ENCODE measurements around the gene KLHL29.
A peak's percentile ranks its signal among the peaks of the same experiment; 100 is the strongest.

Gene KLHL29

DNA sequence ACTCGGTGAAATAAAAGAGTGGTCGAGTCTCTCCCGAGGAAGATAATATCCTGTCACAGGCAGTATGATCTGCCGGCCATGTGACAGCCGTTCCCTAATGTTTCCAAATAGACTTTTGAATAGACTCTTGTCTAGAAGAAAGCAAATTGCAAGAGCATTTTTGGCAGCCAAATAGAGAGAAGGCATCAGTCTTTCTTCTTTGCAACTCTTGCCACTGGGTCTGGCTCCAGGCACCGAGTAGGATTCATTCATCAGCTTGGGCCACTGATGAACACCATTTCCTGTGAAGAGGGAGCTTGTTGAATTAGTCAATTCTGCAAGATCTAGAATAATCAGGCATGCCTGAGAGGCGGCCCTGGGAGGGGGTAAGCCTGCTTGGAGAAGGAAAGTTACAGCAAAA, 165.6 kb downstream of the KLHL29 start:
- Histone ChIP-seq H3K27ac (ENCODE audit: low read depth in 2 of 2, low read length in 2 of 2) (no peak overlapping the region), H3K4me1 (ENCODE audit: control insufficient read depth in 2 of 2, insufficient read depth in 2 of 2, low read length in 2 of 2) (no peaks in the 10 kb centered on the region), H3K4me3 (ENCODE audit: low read length in 2 of 2) (no peak overlapping the region), H3K9me3 (ENCODE audit: control insufficient read depth in 2 of 2, low read length in 2 of 2) (no peaks in the 10 kb centered on the region), H3K36me3 (ENCODE audit: control insufficient read depth in 2 of 2, insufficient read depth in 2 of 2, low read length in 2 of 2) (no peaks in the 10 kb centered on the region), H3K27me3 (ENCODE audit: control insufficient read depth in 2 of 2, insufficient read depth in 2 of 2, low read length in 2 of 2) (no peaks in the 10 kb centered on the region), H3K9ac (ENCODE audit: low read depth in 1 of 2, low read length in 2 of 2) (no peak overlapping the region)

DNA sequence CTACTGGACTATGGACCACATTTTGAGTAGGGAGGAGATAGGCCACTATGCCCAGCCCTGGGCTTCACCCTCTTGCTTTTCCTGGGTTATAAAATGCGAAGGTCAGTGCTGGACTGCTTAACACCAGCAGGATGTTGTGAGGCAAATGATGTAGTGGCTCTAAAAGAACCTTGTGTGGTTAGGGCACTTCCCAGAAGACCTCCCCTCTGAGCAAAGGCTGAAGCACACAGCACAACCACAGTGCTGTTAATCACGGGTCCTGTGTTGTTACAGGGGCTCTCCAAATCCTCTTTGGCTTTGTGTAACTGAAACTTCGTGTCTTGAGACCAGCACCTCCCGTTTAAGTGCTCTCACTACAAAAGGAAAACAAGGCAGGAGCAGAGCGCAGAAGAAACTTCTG, 166.9 kb downstream of the KLHL29 start:
- no peaks in the 10 kb centered on the region for H3K36me3 ChIP-seq (ENCODE audit: control insufficient read depth in 2 of 2, insufficient read depth in 2 of 2, low read length in 2 of 2)
- H3K4me3 ChIP-seq (ENCODE audit: low read length in 2 of 2), result no peak overlapping the region
- H3K9ac ChIP-seq (ENCODE audit: low read depth in 1 of 2, low read length in 2 of 2), result no peak overlapping the region
- no peak overlapping the region for H3K27ac ChIP-seq (ENCODE audit: low read depth in 2 of 2, low read length in 2 of 2)
- no peaks in the 10 kb centered on the region for H3K4me1 ChIP-seq (ENCODE audit: control insufficient read depth in 2 of 2, insufficient read depth in 2 of 2, low read length in 2 of 2)
- no peaks in the 10 kb centered on the region for H3K27me3 ChIP-seq (ENCODE audit: control insufficient read depth in 2 of 2, insufficient read depth in 2 of 2, low read length in 2 of 2)
- no peaks in the 10 kb centered on the region for H3K9me3 ChIP-seq (ENCODE audit: control insufficient read depth in 2 of 2, low read length in 2 of 2)

DNA sequence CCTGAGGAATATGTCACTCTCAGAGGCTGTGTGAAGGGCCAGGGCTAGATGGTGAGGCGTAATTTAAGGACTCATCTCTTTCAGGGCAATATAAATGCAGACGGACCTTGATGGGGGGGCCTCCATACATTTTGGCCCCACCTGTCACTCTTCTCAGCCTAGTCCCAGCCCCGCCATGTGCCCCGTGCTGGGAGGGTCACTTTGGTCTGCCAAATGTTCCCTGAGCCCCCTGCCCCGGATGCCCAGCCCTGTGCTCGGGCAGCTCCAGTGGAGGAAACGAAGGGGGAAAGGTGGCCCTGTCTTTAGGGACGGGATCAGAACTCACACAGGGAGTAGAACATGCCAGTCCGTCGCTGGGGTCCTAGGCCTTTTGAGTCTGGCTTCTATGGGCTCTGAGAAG, 168.6 kb downstream of the KLHL29 start:
- Histone ChIP-seq H3K9ac (ENCODE audit: low read depth in 1 of 2, low read length in 2 of 2) (no peak overlapping the region), H3K36me3 (ENCODE audit: control insufficient read depth in 2 of 2, insufficient read depth in 2 of 2, low read length in 2 of 2) (no peaks in the 10 kb centered on the region), H3K27ac (ENCODE audit: low read depth in 2 of 2, low read length in 2 of 2) (peak overlapping the region in 1 of 2 donors; percentile 34), H3K4me1 (ENCODE audit: control insufficient read depth in 2 of 2, insufficient read depth in 2 of 2, low read length in 2 of 2) (no peaks in the 10 kb centered on the region), H3K9me3 (ENCODE audit: control insufficient read depth in 2 of 2, low read length in 2 of 2) (no peaks in the 10 kb centered on the region), H3K4me3 (ENCODE audit: low read length in 2 of 2) (no peak overlapping the region), H3K27me3 (ENCODE audit: control insufficient read depth in 2 of 2, insufficient read depth in 2 of 2, low read length in 2 of 2) (no peaks in the 10 kb centered on the region)

DNA sequence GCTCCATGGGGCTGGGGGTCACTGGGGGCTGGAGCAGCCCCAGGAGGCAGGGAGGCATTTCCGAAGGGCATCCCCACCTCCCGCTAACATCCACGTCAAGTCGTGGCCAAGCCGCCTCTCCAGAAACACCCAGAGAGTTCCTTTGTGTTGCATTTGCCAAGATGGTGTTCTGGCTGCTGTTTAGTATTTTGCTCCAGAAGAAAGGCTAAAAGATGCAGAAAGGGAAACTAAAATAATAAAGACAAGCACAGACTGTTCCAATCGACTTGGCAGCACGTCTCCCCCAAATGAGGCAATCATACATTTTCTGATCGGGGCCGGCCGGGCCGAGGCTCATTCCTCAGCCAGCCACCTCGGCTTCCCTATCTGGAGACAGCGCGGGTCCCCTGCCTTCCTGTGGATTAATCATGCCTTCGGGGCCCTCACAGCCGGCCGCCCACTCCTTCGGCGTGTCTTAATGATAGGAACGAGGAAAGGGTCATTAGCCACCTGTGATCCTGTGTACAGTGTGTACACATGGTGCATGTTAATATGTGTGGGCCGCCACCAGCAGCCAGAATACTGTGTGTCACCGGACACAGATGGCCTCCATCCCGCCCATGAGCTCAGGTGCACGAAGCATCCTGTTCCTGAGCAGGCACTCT, 169.2 kb downstream of the KLHL29 start:
- H3K9me3 ChIP-seq (ENCODE audit: control insufficient read depth in 2 of 2, low read length in 2 of 2), result no peaks in the 10 kb centered on the region
- H3K36me3 ChIP-seq (ENCODE audit: control insufficient read depth in 2 of 2, insufficient read depth in 2 of 2, low read length in 2 of 2), result no peaks in the 10 kb centered on the region
- no peaks in the 10 kb centered on the region for H3K4me1 ChIP-seq (ENCODE audit: control insufficient read depth in 2 of 2, insufficient read depth in 2 of 2, low read length in 2 of 2)
- H3K4me3 ChIP-seq (ENCODE audit: low read length in 2 of 2), result no peak overlapping the region
- H3K9ac ChIP-seq (ENCODE audit: low read depth in 1 of 2, low read length in 2 of 2), result no peak overlapping the region
- H3K27me3 ChIP-seq (ENCODE audit: control insufficient read depth in 2 of 2, insufficient read depth in 2 of 2, low read length in 2 of 2), result no peaks in the 10 kb centered on the region
- H3K27ac ChIP-seq (ENCODE audit: low read depth in 2 of 2, low read length in 2 of 2), result peak overlapping the region in 1 of 2 donors; percentile 34

DNA sequence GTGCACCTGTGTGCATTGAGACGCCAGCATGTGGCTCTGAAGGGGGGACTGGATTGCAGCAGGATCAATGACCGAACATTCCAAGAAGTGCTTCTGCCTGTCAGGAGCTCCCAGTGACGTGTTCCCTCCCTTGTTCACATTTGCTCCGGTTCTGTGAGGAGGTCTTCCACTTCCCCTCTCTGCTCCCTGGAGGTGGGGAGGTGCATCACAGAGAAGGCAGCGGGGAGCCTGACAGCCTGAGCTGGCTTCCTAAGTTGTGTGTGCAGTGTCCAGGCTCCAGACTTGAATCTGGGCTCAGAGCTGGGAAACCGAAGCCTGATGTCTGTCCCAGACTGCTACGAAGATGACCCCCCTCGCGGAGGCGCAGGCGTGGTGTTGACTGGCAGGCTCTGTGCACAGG, 171.0 kb downstream of the KLHL29 start:
- no peaks in the 10 kb centered on the region for H3K36me3 ChIP-seq (ENCODE audit: control insufficient read depth in 2 of 2, insufficient read depth in 2 of 2, low read length in 2 of 2)
- H3K4me3 ChIP-seq (ENCODE audit: low read length in 2 of 2), result no peak overlapping the region
- H3K9me3 ChIP-seq (ENCODE audit: control insufficient read depth in 2 of 2, low read length in 2 of 2), result no peaks in the 10 kb centered on the region
- H3K27me3 ChIP-seq (ENCODE audit: control insufficient read depth in 2 of 2, insufficient read depth in 2 of 2, low read length in 2 of 2), result no peaks in the 10 kb centered on the region
- H3K4me1 ChIP-seq (ENCODE audit: control insufficient read depth in 2 of 2, insufficient read depth in 2 of 2, low read length in 2 of 2), result no peaks in the 10 kb centered on the region
- no peak overlapping the region for H3K9ac ChIP-seq (ENCODE audit: low read depth in 1 of 2, low read length in 2 of 2)
- H3K27ac ChIP-seq (ENCODE audit: low read depth in 2 of 2, low read length in 2 of 2), result no peak overlapping the region

DNA sequence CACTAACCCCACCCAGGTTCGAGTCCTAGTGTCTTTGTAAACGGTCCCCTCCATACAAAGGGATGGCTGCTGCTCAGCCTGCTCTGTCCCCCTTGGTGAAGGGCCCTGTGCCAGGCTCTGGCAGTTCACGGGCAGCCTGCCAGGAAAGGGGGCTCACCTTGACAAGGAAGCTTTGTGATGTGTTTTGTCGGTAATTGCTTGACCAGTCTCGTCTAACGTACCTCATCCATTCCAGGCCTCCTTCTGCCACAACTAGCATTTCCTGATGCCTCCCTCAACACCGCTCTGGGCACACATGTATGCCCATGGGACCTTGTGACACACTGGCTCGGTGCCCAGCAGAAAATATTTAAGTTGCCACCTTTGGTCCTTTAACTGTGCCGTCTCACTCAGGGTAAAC, 171.9 kb downstream of the KLHL29 start:
- H3K36me3 ChIP-seq (ENCODE audit: control insufficient read depth in 2 of 2, insufficient read depth in 2 of 2, low read length in 2 of 2), result no peaks in the 10 kb centered on the region
- H3K27me3 ChIP-seq (ENCODE audit: control insufficient read depth in 2 of 2, insufficient read depth in 2 of 2, low read length in 2 of 2), result no peaks in the 10 kb centered on the region
- H3K9me3 ChIP-seq (ENCODE audit: control insufficient read depth in 2 of 2, low read length in 2 of 2), result no peaks in the 10 kb centered on the region
- H3K4me3 ChIP-seq (ENCODE audit: low read length in 2 of 2), result no peak overlapping the region
- H3K4me1 ChIP-seq (ENCODE audit: control insufficient read depth in 2 of 2, insufficient read depth in 2 of 2, low read length in 2 of 2), result no peaks in the 10 kb centered on the region
- H3K27ac ChIP-seq (ENCODE audit: low read depth in 2 of 2, low read length in 2 of 2), result no peak overlapping the region
- H3K9ac ChIP-seq (ENCODE audit: low read depth in 1 of 2, low read length in 2 of 2), result no peak overlapping the region

DNA sequence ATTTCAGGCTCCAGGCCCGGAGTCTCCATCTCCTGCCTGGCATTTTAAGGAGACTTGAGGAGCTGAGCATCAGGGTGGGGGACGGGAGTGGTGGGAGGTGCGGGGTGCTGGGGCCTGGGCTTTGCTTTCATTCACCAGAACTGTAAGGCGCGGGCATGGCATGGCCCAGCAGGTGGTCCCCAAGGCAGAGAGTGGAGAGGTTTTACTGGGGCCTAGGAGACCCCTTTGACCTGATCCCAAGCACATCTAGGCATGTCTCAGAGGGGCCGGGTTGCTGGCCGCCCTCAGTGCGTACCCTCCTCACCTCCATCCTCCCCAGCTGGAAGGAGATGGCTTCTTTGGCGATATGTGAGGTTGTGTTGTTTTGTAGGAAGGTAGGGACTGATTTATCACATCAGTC, 172.5 kb downstream of the KLHL29 start:
- Histone ChIP-seq H3K9me3 (ENCODE audit: control insufficient read depth in 2 of 2, low read length in 2 of 2) (no peaks in the 10 kb centered on the region), H3K9ac (ENCODE audit: low read depth in 1 of 2, low read length in 2 of 2) (no peak overlapping the region), H3K4me3 (ENCODE audit: low read length in 2 of 2) (no peak overlapping the region), H3K36me3 (ENCODE audit: control insufficient read depth in 2 of 2, insufficient read depth in 2 of 2, low read length in 2 of 2) (no peaks in the 10 kb centered on the region), H3K27me3 (ENCODE audit: control insufficient read depth in 2 of 2, insufficient read depth in 2 of 2, low read length in 2 of 2) (no peaks in the 10 kb centered on the region), H3K4me1 (ENCODE audit: control insufficient read depth in 2 of 2, insufficient read depth in 2 of 2, low read length in 2 of 2) (no peaks in the 10 kb centered on the region), H3K27ac (ENCODE audit: low read depth in 2 of 2, low read length in 2 of 2) (no peak overlapping the region)

DNA sequence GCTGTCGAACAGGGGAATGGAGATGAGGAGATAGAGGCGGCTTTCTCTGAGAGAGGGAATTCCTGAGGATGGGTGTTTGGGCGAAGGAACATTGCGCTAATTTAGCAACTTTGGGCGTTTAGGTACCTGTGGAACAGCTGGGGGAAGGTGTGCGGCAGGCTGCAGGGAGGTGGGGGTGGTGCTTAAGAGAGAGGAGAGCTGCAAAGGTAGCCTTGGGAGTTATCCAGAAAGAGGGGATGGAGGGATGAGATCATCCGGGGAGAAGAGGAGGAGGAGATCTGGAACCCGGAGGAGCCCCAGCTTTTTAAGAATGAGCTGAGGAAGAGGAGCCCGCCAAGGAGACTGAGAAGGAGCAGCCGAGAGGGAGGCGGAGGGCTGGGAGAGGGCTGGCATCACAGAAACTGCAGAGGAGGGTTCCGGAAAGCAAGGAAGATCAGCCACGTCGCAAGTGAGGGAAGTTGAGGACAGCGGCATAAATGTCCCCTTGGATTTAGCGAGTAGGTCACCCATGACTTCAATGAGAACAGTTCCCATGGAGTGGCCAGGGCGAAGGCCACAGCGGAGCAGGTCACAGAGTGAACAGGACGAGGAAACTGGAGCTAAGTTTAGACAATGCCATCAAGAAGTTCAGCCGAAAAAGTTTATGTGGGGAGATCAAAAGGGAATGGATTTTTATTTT, 174.7 kb downstream of the KLHL29 start:
- no peak overlapping the region for H3K27ac ChIP-seq (ENCODE audit: low read depth in 2 of 2, low read length in 2 of 2)
- H3K4me1 ChIP-seq (ENCODE audit: control insufficient read depth in 2 of 2, insufficient read depth in 2 of 2, low read length in 2 of 2), result no peaks in the 10 kb centered on the region
- no peak overlapping the region for H3K9ac ChIP-seq (ENCODE audit: low read depth in 1 of 2, low read length in 2 of 2)
- no peaks in the 10 kb centered on the region for H3K36me3 ChIP-seq (ENCODE audit: control insufficient read depth in 2 of 2, insufficient read depth in 2 of 2, low read length in 2 of 2)
- no peak overlapping the region for H3K4me3 ChIP-seq (ENCODE audit: low read length in 2 of 2)
- H3K9me3 ChIP-seq (ENCODE audit: control insufficient read depth in 2 of 2, low read length in 2 of 2), result no peaks in the 10 kb centered on the region
- H3K27me3 ChIP-seq (ENCODE audit: control insufficient read depth in 2 of 2, insufficient read depth in 2 of 2, low read length in 2 of 2), result no peaks in the 10 kb centered on the region

DNA sequence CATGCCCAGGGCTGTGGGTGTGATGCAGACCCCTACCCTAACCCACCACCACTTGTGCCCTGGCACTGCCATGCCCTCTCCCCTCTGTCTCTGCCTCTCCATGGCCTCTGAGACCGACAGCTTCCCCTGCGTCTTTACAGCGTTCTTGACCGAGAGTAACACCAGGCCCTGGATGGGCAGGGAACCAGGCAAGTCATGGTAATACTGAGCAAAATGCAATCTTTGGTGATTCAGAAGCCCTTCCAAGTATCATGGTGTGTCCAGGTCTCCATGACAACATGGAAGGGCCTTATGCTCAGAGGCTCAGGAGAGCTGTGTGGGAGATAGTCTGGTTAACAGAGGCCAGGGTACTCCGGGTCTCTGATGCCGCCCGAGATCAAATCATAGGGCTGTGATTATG, 176.1 kb downstream of the KLHL29 start:
- Histone ChIP-seq H3K36me3 (ENCODE audit: control insufficient read depth in 2 of 2, insufficient read depth in 2 of 2, low read length in 2 of 2) (no peaks in the 10 kb centered on the region), H3K4me3 (ENCODE audit: low read length in 2 of 2) (no peak overlapping the region), H3K4me1 (ENCODE audit: control insufficient read depth in 2 of 2, insufficient read depth in 2 of 2, low read length in 2 of 2) (no peaks in the 10 kb centered on the region), H3K27ac (ENCODE audit: low read depth in 2 of 2, low read length in 2 of 2) (no peak overlapping the region), H3K27me3 (ENCODE audit: control insufficient read depth in 2 of 2, insufficient read depth in 2 of 2, low read length in 2 of 2) (no peaks in the 10 kb centered on the region), H3K9me3 (ENCODE audit: control insufficient read depth in 2 of 2, low read length in 2 of 2) (no peaks in the 10 kb centered on the region), H3K9ac (ENCODE audit: low read depth in 1 of 2, low read length in 2 of 2) (no peak overlapping the region)

DNA sequence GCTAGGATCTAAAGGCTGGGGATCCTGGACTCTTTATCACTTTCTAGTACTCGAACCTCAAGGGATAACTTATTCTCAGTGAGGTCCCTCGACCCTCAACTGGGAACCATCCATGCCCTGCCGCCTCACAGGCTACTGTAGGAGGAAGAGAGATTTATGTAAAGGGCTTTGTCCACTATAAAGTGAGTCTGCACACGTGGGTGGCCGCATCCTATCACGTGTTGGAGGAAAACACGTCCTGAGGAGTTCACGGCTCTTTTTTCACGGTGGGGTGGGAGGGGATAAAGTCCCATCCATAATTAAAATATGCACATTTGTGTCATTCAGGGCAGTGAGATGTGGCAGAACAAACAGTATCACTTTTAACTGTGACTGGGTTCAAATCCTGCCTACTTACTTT, 176.6 kb downstream of the KLHL29 start:
- Histone ChIP-seq H3K27me3 (ENCODE audit: control insufficient read depth in 2 of 2, insufficient read depth in 2 of 2, low read length in 2 of 2) (no peaks in the 10 kb centered on the region), H3K9me3 (ENCODE audit: control insufficient read depth in 2 of 2, low read length in 2 of 2) (no peaks in the 10 kb centered on the region), H3K9ac (ENCODE audit: low read depth in 1 of 2, low read length in 2 of 2) (no peak overlapping the region), H3K36me3 (ENCODE audit: control insufficient read depth in 2 of 2, insufficient read depth in 2 of 2, low read length in 2 of 2) (no peaks in the 10 kb centered on the region), H3K4me1 (ENCODE audit: control insufficient read depth in 2 of 2, insufficient read depth in 2 of 2, low read length in 2 of 2) (no peaks in the 10 kb centered on the region), H3K27ac (ENCODE audit: low read depth in 2 of 2, low read length in 2 of 2) (no peak overlapping the region), H3K4me3 (ENCODE audit: low read length in 2 of 2) (no peak overlapping the region)
